ENCODE measurements around the gene CDC42EP1.
"Not testable (repeated sequence)": the region's sequence is repeated elsewhere in the genome, so short reads cannot be mapped to it uniquely, and the experiment has no call there.

The CDC42EP1 gene

GRCh38 chr22:37534445-37534844, 25.8 kb upstream of the CDC42EP1 start:
- DNase-seq (ENCODE audit: low spot score) = no peak

- DNase-seq (ENCODE audit: low spot score) = no peak
Observed at GRCh38 chr22:37535159-37535558, 25.1 kb upstream of the CDC42EP1 start.

GRCh38 chr22:37538590-37539357, 21.5 kb upstream of the CDC42EP1 start:
- peak; percentile 92 for DNase-seq (ENCODE audit: low spot score)

GRCh38 chr22:37539790-37540189, 20.5 kb upstream of the CDC42EP1 start:
- DNase-seq (ENCODE audit: low spot score) = not testable (repeated sequence)

GRCh38 chr22:37542416-37542815, 17.9 kb upstream of the CDC42EP1 start:
- not testable (repeated sequence) for DNase-seq (ENCODE audit: low spot score)

- DNase-seq (ENCODE audit: low spot score) = no peak
Observed at GRCh38 chr22:37542959-37543358, 17.3 kb upstream of the CDC42EP1 start.

GRCh38 chr22:37544955-37545702, 15.2 kb upstream of the CDC42EP1 start:
- peak; percentile 79 for DNase-seq (ENCODE audit: low spot score)

GRCh38 chr22:37545703-37546436, 14.4 kb upstream of the CDC42EP1 start:
- peak; percentile 78 for DNase-seq (ENCODE audit: low spot score)

- no peak for DNase-seq (ENCODE audit: low spot score)
Observed at GRCh38 chr22:37546437-37547250, 13.6 kb upstream of the CDC42EP1 start.

- DNase-seq (ENCODE audit: low spot score) = no peak
Observed at GRCh38 chr22:37547251-37547741, 13.0 kb upstream of the CDC42EP1 start.

- DNase-seq (ENCODE audit: low spot score) = no peak
Observed at GRCh38 chr22:37549704-37550059, 10.6 kb upstream of the CDC42EP1 start.

- not testable (repeated sequence) for DNase-seq (ENCODE audit: low spot score)
Observed at GRCh38 chr22:37550921-37551320, 9.4 kb upstream of the CDC42EP1 start.

- no peak for DNase-seq (ENCODE audit: low spot score)
Observed at GRCh38 chr22:37551981-37552380, 8.3 kb upstream of the CDC42EP1 start.

GRCh38 chr22:37552524-37553163, 7.6 kb upstream of the CDC42EP1 start:
- no peak for DNase-seq (ENCODE audit: low spot score)

GRCh38 chr22:37553725-37554124, 6.6 kb upstream of the CDC42EP1 start:
- DNase-seq (ENCODE audit: low spot score) = no peak

- no peak for DNase-seq (ENCODE audit: low spot score)
Observed at GRCh38 chr22:37555029-37555428, 5.3 kb upstream of the CDC42EP1 start.

GRCh38 chr22:37556710-37557109, 3.6 kb upstream of the CDC42EP1 start:
- no peak for DNase-seq (ENCODE audit: low spot score)

- no peak for DNase-seq (ENCODE audit: low spot score)
Observed at GRCh38 chr22:37557321-37558001, 2.8 kb upstream of the CDC42EP1 start.

GRCh38 chr22:37558815-37559214, 1.5 kb upstream of the CDC42EP1 start:
- DNase-seq (ENCODE audit: low spot score) = no peak

- DNase-seq (ENCODE audit: low spot score) = no peak
Observed at GRCh38 chr22:37559521-37559900, 769 bp upstream of the CDC42EP1 start.
